Right lobe of liver (tissue), 4 donors: ENCODE measurements around the gene OPCML.

Experiments used
- POLR2A ChIP-seq: fragments of 450-650 bp; IDR thresholded peaks from one replicate; pipeline ENCODE4 v1.6.1; 2017; ENCODE audit warnings: antibody characterized with exemption, mild to moderate bottlenecking
- TF ChIP-seq, protein P1 (sequence below), 4 donors: fragments of 200-600 bp in 3 of 4; fragments of 450-650 bp in 1 of 4; IDR thresholded peaks; one replicate each; pipeline versions ENCODE4 v1.5.1 to v1.8.0; 2016 to 2022; ENCODE audit warnings: antibody characterized with exemption in 4 of 4, mild to moderate bottlenecking in 2 of 4
- donor health status: DM: no; HTN: no; CAD: no.
- donor health status: DM: no; HTN: no; CAD: no.
- donor health status: DM: no; HTN: yes; CAD: no.

DNA sequence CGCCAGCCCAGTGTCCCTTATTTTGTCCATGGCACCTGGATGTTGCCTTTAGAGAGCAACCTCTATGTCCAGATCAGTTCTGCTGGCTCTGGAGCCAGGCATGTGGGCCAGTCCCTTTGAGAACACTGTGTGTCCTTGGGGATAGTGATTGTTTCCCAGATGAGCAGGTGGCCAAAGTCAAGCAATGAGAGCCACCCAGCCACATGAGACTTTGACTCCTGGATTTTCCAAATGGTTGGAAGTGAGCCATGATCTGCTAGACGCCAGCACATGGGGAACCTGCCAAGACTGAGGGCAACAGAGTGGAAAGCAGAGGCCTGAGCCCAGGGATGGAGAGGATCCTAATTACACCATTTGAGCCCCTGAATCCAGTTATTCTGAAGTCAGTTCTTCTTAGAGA, 479.8 kb downstream of the OPCML start:
- TF ChIP-seq, protein P1, sequence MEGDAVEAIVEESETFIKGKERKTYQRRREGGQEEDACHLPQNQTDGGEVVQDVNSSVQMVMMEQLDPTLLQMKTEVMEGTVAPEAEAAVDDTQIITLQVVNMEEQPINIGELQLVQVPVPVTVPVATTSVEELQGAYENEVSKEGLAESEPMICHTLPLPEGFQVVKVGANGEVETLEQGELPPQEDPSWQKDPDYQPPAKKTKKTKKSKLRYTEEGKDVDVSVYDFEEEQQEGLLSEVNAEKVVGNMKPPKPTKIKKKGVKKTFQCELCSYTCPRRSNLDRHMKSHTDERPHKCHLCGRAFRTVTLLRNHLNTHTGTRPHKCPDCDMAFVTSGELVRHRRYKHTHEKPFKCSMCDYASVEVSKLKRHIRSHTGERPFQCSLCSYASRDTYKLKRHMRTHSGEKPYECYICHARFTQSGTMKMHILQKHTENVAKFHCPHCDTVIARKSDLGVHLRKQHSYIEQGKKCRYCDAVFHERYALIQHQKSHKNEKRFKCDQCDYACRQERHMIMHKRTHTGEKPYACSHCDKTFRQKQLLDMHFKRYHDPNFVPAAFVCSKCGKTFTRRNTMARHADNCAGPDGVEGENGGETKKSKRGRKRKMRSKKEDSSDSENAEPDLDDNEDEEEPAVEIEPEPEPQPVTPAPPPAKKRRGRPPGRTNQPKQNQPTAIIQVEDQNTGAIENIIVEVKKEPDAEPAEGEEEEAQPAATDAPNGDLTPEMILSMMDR (IDR thresholded peaks at IDR 0.05) = no peak
- no peak for TF ChIP-seq POLR2A
